Measurements from ENCODE around the gene XPO5. TPM values are rescaled to one million over a fixed set of nuclear protein-coding genes. Genes with fewer than 3 reads are reported as not detected.

Gene XPO5
- total RNA-seq, 1 donor from 2014 or later: 54.8 TPM

GRCh38 chr6:43524483-43524961 is 51.3 kb downstream of the XPO5 start:
- Histone ChIP-seq H3K27me3 (ENCODE audit: control insufficient read depth, insufficient read depth, low read length) (no peaks in the 10 kb centered on the region), H3K4me3 (ENCODE audit: low read depth, low read length) (no peak overlapping the region), H3K36me3 (ENCODE audit: control insufficient read depth, insufficient read depth, low read length) (peaks cover 4% of the 10 kb centered on the region)
- TF ChIP-seq, protein P1, sequence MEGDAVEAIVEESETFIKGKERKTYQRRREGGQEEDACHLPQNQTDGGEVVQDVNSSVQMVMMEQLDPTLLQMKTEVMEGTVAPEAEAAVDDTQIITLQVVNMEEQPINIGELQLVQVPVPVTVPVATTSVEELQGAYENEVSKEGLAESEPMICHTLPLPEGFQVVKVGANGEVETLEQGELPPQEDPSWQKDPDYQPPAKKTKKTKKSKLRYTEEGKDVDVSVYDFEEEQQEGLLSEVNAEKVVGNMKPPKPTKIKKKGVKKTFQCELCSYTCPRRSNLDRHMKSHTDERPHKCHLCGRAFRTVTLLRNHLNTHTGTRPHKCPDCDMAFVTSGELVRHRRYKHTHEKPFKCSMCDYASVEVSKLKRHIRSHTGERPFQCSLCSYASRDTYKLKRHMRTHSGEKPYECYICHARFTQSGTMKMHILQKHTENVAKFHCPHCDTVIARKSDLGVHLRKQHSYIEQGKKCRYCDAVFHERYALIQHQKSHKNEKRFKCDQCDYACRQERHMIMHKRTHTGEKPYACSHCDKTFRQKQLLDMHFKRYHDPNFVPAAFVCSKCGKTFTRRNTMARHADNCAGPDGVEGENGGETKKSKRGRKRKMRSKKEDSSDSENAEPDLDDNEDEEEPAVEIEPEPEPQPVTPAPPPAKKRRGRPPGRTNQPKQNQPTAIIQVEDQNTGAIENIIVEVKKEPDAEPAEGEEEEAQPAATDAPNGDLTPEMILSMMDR (IDR thresholded peaks at IDR 0.05; ENCODE audit: insufficient read depth, low read length, poor library complexity, severe bottlenecking): no peak
- DNase-seq (ENCODE audit: low read depth): no peak

DNA sequence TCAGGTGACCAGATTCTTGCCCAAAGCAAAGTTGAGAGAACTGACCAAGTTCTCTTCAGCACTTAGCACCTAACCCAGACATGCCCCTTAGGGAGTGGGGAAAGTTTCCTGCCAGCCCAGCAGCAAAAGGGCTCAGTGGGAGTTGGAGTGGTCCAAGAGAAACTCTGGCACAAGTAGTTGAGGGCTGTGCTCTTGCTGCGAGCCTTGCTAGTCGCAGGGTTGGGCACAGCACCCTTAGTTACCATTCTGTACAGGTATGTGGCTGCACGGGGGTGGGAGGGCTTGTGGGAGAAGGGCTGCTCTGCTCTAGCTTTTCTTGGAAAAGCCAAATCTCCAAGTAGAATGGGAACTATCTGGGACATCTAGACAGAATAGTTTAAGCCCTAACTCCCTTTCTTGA is 52.6 kb downstream of the XPO5 start:
- H3K36me3 ChIP-seq (ENCODE audit: control insufficient read depth, insufficient read depth, low read length): peaks cover 4% of the 10 kb centered on the region
- H3K4me3 ChIP-seq (ENCODE audit: low read depth, low read length): no peak overlapping the region
- no peaks in the 10 kb centered on the region for H3K27me3 ChIP-seq (ENCODE audit: control insufficient read depth, insufficient read depth, low read length)
- DNase-seq (ENCODE audit: low read depth): no peak
- TF ChIP-seq, protein P1 (IDR thresholded peaks at IDR 0.05; ENCODE audit: insufficient read depth, low read length, poor library complexity, severe bottlenecking): no peak

- Histone ChIP-seq H3K36me3 (ENCODE audit: control insufficient read depth, insufficient read depth, low read length) (peaks cover 4% of the 10 kb centered on the region), H3K27me3 (ENCODE audit: control insufficient read depth, insufficient read depth, low read length) (no peaks in the 10 kb centered on the region), H3K4me3 (ENCODE audit: low read depth, low read length) (no peak overlapping the region)
- TF ChIP-seq, protein P1 (IDR thresholded peaks at IDR 0.05; ENCODE audit: insufficient read depth, low read length, poor library complexity, severe bottlenecking): no peak
- DNase-seq (ENCODE audit: low read depth): no peak
These were observed 53.1 kb downstream of the XPO5 start for GRCh38 chr6:43522547-43523261.

DNA sequence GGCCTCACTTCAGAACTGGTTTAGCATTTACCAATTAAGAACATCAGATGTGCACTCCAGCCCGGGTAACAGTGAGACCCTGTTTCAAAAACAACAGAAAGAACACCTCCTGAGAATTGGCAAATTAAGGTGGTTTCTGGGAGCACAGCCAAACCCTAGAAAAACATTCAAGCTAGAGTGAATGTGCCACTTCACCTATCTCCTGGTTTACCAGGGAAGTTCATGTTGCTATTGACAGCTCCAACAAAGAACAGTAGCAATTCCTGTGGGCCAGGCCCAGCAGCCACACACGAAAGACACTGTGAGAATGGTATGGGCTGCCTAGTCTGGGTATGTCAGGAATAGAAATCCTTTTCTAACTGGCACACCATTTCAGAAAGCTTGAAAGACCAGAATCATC is 54.0 kb downstream of the XPO5 start:
- no peak for DNase-seq (ENCODE audit: low read depth)
- Histone ChIP-seq H3K4me3 (ENCODE audit: low read depth, low read length) (no peak overlapping the region), H3K27me3 (ENCODE audit: control insufficient read depth, insufficient read depth, low read length) (no peaks in the 10 kb centered on the region), H3K36me3 (ENCODE audit: control insufficient read depth, insufficient read depth, low read length) (peaks cover 4% of the 10 kb centered on the region)
- TF ChIP-seq, protein P1 (IDR thresholded peaks at IDR 0.05; ENCODE audit: insufficient read depth, low read length, poor library complexity, severe bottlenecking): no peak

DNA sequence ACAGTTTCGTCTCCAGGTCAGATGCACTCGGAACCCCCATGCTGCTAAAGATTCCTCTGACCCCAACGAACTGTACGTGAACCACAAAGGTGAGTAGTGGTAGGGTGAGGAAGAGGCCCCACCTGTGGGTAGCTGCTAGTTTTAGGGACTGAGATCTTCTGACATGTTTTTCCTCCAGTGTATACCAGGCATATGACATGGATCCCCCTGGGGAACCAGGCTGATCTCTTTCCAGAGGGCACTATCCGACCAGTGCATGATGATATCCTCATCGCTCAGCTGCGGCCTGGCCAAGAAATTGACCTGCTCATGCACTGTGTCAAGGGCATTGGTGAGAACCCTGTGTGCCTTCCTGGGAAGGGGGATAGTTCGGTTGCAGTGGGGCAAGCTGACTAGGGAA is 55.7 kb downstream of the XPO5 start:
- DNase-seq (ENCODE audit: low read depth): no peak
- Histone ChIP-seq H3K36me3 (ENCODE audit: control insufficient read depth, insufficient read depth, low read length) (peaks cover 6% of the 10 kb centered on the region), H3K4me3 (ENCODE audit: low read depth, low read length) (no peak overlapping the region), H3K27me3 (ENCODE audit: control insufficient read depth, insufficient read depth, low read length) (no peaks in the 10 kb centered on the region)
- TF ChIP-seq, protein P1 (IDR thresholded peaks at IDR 0.05; ENCODE audit: insufficient read depth, low read length, poor library complexity, severe bottlenecking): no peak

All from kidney epithelial cell (primary cell).